HG03460 (cell line): ENCODE results near the gene OCSTAMP.
A peak's percentile ranks its signal among the peaks of the same experiment; 100 is the strongest.

ENCODE experiments used
- ATAC-seq: cut with Tn5 transposase; IDR thresholded peaks from one replicate; pipeline ENCODE4 v1.9.1; 2021; ENCODE audit not compliant: unreplicated experiment

Gene OCSTAMP

DNA sequence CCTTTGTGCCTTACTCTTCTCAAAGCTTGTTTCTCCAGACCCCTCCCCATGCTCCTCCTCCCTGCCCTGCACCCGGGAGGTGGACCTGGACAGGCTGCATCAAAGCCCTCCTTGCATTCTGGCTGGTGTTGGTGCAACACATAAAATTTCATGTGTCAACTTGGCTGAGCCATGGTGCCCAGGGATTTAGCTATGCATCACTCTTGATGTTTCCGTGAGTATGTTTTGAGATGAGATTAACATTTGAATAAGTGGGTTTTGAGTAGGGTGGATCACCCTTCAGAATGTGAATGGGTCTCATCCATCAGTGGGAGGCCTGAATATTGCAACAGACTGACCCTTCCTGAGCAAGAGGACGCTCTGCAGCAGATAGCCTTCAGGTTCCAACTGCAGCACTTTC, 4.4 kb upstream of the OCSTAMP start:
- no peak for ATAC-seq

DNA sequence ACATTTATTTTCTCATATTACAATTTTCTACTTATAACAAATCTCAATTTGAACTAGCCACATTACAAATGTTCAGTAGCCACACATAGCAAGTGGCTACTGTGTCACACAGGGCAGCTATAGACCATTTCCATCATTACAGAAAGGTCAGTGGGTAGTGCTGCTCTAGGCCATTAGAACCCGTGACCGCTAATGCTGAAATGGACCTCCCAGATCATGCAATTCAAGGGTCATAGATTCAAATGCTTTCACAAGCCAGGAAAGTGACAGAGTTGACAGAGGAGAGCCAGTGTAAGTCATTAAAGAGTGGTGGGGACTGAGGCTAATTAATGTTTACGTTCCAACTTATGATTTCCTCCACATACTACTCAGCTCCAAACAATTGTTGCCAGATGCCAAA, 3.5 kb upstream of the OCSTAMP start:
- no peak for ATAC-seq

DNA sequence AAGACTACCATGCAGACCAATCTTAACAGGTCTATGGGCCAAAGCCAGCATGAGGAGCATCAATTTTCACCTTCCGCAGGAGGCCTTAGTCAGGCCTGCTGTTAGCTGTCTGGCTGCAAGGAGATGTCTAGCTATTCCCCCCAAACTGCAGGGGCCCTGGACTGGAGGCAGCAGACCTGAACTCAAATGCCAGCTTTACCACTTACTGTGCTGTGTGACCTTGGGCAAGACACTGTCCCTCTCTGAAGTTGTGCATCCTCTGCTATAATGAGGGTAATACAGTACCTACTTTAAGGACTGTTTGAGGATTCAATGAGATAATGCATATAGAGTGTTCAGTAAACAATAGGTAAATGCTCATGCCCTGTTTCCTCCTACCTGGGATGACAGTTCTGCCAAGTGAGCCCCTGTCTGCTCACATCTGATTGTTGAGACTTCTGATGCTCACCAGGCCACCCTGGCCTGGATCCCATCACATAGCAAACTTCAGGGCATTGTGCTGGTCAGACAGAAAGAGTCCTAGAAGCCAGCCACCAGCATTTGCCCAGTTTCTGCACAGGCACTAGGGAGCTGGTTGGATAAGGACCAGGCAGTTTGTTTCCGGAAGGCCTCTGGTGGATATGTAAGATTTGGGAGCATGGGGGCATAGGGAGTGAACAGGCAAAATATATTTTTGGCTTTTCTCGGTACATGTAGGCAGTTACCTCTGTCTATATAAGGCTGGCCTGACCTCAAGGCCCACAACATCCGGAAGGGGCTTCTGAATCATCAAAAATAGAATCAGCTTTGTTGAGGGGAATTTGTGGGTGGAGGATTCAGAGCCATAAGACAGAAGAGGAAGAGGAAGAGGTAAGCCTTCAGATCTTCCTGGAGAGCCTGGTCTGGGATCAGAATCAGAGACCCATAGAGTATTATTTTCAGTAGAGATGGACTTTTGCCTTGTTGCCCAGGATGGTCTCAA, 2.3 kb upstream of the OCSTAMP start:
- ATAC-seq = peak; percentile 69

GRCh38 chr20:46551522-46552381, 1.3 kb upstream of the OCSTAMP start:
- no peak for ATAC-seq

- no peak for ATAC-seq
Observed at GRCh38 chr20:46549188-46549972, 1.1 kb downstream of the OCSTAMP start.

GRCh38 chr20:46548688-46549087, 1.8 kb downstream of the OCSTAMP start:
- no peak for ATAC-seq

- ATAC-seq = no peak
Observed at GRCh38 chr20:46547995-46548394, 2.5 kb downstream of the OCSTAMP start.

- no peak for ATAC-seq
Observed at GRCh38 chr20:46546936-46547335, 3.5 kb downstream of the OCSTAMP start.

GRCh38 chr20:46546298-46546697, 4.2 kb downstream of the OCSTAMP start:
- ATAC-seq = no peak

DNA sequence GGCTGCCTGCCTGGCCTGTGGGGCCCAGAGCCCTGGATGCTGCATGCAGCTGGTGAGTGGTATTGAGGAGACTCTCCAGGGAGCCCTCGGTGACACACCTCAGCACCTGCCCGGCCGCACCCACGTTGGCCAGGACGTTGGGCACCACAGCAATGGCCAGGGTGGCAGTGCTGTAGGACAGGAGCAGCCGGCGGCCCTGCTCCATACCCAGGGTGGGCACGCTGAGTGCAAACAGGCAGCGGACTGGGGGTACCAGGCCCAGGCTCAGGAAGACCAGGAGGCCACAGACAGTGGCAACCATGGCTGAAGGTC, 4.7 kb downstream of the OCSTAMP start:
- no peak for ATAC-seq

DNA sequence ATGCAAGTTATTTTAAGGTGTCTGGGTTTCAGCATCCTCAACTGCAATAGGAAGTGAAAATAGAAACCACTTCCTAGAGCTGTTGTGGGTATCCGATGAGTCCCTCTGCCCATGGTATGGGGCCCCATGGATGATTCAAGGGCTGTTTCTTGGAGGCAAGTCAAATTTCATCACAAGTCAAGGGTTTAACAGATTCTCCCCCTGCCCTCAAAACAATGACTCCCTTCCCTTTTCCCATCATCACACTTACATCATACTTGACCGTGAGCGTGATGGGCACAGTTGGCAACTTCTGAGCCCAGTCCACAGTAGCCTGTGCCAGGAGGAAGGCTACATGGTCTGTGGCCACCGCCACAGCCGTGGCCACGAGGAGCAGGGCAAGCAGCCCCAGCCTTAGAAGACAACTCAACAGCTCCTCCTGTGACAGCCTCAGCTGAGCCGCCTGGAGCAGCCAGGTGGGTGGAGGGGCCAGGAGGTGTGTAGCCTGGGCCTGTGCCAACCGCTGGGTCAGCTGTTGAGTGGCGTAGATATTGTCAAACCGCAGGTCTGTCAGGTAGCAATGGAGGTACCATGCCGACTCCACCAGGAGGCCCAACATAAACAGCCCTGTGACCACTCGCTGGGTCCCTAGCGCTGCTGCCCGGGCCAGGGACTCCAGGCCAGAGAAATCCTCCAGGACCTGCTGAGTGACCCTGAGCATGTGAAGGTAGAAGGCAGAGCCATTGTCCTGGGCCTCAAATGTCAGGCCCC, 5.2 kb downstream of the OCSTAMP start:
- ATAC-seq = no peak

DNA sequence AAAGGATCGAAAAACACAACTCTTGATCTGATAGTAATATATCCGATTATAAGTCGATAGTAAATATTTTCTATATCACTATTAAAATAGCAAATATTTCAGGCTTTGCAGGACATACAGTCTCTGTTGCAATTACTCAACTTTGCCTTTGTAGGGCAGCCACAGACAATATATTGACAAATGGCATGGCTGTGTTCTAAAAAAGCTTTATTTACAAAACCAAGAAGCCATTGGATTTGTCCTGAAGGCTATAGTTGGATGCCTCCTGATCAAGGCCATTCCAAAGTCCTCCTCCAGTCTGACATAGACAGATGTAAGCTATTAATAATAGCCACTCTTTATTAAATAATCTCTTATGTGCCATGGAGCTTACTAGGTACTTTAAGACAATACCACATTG, 5.9 kb downstream of the OCSTAMP start:
- ATAC-seq = no peak

GRCh38 chr20:46543959-46544358, 6.5 kb downstream of the OCSTAMP start:
- ATAC-seq = no peak

GRCh38 chr20:46543033-46543432, 7.4 kb downstream of the OCSTAMP start:
- ATAC-seq = no peak

DNA sequence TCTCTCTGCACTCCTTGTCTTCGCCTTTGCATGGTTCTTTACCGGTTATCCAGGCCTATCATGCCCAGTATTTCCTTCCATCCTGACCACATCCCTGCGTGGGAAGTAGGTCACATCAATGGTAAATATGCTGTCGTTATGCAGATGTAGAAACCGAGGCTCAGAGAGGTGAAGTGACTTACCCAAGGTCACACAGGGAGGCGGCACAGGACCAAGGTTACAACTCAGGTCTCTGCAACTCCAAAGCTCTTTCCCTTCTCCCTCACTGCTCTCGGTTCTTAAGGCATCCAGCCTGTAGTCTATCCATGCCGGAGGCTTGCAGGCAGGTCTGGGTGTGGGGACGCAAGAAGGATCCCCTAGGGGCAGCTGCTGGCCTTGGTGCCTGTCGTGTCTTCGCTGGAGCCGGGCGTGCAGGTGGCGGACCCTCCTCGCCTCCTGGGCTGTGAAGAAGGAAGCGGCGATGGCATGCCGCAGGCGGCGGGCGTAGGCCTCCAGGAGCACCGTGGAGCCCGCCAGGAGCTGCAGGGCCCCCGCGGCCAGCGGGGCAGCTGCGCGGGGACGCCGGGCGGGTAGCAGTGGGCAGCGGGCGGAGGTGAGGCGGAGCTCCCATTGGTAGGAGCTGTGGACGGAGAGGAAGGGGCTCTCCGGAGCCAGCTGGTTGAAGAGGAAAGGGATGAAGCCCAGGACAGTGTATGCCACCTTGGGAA, 9.1 kb downstream of the OCSTAMP start:
- no peak for ATAC-seq

DNA sequence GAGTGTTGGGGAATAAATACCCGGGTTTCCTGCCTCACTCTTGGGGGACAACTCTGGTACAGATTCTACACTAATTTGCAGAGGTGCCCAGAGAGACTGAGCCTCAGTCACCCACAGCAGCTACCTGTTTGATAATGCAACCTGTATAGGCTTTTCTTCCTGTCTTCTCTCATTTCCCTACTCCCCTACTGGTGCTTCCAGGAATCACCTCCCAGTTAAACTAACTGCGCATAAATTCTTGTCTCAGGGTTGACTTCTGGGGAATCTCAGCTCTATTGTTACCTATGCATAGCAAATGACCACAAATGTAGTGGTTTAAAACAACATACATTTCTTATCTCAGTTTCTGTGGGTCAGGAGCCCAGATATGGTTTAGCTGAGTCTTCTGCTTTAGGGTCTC, 11.3 kb downstream of the OCSTAMP start:
- ATAC-seq = no peak

GRCh38 chr20:46530640-46531039, 19.8 kb downstream of the OCSTAMP start:
- ATAC-seq = no peak

DNA sequence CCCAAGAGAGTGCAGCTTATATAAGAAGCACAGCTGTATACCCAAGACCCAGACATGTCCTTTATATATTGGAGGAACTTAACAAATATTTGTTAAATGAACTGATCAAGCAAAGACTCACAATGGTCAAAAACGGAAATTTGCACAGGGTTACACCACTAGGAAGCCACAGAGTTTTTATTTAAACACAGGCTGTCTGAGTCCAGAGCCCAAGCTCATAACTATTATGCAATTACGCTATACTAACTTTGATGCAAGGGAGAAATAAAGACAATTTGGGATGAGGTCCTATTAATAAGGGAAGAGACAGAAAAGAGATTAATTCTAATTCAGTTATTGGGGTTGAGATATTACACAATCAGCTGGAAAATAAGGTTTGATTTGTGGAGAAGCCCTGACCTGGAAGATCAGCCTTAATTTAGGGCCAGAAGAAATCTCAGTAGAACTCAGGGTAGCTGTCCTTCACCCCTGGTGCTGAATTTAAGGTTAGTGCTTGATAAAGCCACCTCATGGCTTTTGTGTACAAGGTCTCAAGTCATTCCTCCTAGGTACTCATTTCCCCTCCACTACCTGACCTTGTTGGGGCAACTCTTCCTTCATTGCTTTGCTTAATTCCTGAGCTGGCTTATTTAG, 26.6 kb downstream of the OCSTAMP start:
- ATAC-seq = no peak

- no peak for ATAC-seq
Observed at GRCh38 chr20:46523108-46523507, 27.3 kb downstream of the OCSTAMP start.
